ENCODE data around the gene SPATA32. TPM values are rescaled to one million over a fixed set of nuclear protein-coding genes. Genes with fewer than 3 reads are reported as not detected.

Gene SPATA32
- total and polyA plus RNA-seq, 2 experiments from 2014 or later = not detected

DNA sequence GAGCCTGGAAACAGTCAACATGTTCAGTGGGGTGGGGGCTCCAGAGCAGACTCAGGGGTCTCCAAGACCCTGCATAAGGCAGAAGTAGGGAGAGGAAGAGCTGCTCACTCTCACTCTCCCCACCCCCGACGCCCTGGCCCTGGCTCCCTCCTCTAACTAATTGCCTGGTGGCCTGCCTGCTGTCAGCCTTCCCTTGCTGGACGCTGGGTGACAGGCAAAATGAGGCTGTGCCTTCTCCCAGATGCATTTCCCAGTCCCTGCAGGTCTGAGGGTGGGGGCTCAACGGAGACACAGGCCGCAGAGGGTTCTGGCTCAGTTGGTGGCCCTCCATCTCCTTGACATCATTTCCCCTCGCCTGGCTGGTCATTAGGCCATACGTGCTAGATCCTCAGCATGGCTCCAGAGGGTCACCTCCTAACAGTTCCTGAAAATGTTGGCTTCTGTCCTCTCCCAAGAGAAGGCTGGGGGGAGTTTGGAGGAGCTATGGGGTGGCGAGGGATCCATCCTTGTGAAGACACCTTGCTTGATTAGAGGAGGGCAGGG, 38.8 kb downstream of the SPATA32 start (continued):
- TF ChIP-seq, protein P1, sequence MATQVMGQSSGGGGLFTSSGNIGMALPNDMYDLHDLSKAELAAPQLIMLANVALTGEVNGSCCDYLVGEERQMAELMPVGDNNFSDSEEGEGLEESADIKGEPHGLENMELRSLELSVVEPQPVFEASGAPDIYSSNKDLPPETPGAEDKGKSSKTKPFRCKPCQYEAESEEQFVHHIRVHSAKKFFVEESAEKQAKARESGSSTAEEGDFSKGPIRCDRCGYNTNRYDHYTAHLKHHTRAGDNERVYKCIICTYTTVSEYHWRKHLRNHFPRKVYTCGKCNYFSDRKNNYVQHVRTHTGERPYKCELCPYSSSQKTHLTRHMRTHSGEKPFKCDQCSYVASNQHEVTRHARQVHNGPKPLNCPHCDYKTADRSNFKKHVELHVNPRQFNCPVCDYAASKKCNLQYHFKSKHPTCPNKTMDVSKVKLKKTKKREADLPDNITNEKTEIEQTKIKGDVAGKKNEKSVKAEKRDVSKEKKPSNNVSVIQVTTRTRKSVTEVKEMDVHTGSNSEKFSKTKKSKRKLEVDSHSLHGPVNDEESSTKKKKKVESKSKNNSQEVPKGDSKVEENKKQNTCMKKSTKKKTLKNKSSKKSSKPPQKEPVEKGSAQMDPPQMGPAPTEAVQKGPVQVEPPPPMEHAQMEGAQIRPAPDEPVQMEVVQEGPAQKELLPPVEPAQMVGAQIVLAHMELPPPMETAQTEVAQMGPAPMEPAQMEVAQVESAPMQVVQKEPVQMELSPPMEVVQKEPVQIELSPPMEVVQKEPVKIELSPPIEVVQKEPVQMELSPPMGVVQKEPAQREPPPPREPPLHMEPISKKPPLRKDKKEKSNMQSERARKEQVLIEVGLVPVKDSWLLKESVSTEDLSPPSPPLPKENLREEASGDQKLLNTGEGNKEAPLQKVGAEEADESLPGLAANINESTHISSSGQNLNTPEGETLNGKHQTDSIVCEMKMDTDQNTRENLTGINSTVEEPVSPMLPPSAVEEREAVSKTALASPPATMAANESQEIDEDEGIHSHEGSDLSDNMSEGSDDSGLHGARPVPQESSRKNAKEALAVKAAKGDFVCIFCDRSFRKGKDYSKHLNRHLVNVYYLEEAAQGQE (IDR thresholded peaks at IDR 0.05; ENCODE audit: unreplicated experiment) = no peak

DNA sequence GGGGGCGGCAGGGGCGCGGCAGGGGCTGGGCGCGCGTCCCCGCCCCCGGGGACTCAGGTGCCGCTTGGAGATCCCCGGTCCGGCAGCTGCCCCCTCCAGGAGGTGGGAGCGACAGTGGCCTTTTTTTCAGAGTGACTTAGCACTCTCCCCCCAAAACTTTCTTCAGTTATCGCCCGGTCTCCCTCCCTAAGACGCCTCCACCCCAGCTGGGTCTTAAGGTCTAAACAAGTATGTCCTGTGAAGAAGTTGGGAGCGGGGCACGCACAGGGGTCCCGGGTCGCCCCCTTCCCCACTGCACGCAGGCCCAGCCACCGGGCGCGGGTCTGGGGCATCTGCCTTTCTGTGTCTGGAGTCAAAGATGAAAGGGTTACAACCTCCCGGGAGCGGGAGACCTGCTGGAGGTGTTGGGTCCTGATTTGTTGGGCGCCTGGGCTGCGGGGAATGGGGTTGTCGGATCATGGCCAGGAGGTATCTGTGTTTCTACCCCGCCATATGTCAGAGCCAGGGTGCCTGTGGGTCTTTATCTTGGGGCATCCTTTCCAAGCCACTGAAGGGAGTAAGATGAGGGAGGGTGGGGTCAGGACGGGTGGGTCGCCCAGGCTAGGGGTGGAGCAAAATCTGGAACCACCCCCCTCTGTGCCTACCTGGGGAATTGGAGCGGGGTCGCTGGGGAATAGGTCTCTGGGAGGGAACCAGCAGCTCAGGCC, 39.5 kb downstream of the SPATA32 start:
- Histone ChIP-seq H3K4me1 (ENCODE audit: insufficient read depth) (peaks cover 18% of the 10 kb centered on the region; the same call in 1 of the 2 replicates), H3K36me3 (ENCODE audit: insufficient read depth) (no peaks in the 10 kb centered on the region), H4K20me1 (replicated peaks; ENCODE audit: insufficient read depth) (no peaks in the 10 kb centered on the region), H3K27ac (ENCODE audit: low read depth) (no peak overlapping the region), H3K4me3 (peak overlapping the region; percentile 85), H3K4me2 (peak overlapping the region; percentile 99), H3F3A (replicated peaks; ENCODE audit: low read depth) (no peaks in the 10 kb centered on the region), H3K27me3 (ENCODE audit: insufficient read depth) (peaks cover 46% of the 10 kb centered on the region), H2AFZ (peak overlapping the region; percentile 98), H3K79me2 (replicated peaks; ENCODE audit: insufficient read depth) (no peaks in the 10 kb centered on the region), H3K9me2 (ENCODE audit: insufficient read depth) (no peaks in the 10 kb centered on the region)
- Mint-ChIP-seq H3K9me3 (no peaks in the 10 kb centered on the region; the same call in 2 of the 3 replicates), H3K27ac (no peak overlapping the region), H3K4me1 (peaks cover 31% of the 10 kb centered on the region), H3K27me3 (ENCODE audit: insufficient read depth, low read depth, poor library complexity) (peaks cover 54% of the 10 kb centered on the region), H3K36me3 (ENCODE audit: low read depth) (no peaks in the 10 kb centered on the region), H3K4me3 (peak overlapping the region; percentile 83)
- peak; percentile 32 for ATAC-seq
- DNase-seq (ENCODE audit: low spot score) = peak; percentile 73
- TF ChIP-seq EZH2 (IDR thresholded peaks at IDR 0.05; ENCODE audit: low read depth, unreplicated experiment) (peak; percentile 58), JUNB (IDR thresholded peaks at IDR 0.05; ENCODE audit: unreplicated experiment) (no peak)

DNA sequence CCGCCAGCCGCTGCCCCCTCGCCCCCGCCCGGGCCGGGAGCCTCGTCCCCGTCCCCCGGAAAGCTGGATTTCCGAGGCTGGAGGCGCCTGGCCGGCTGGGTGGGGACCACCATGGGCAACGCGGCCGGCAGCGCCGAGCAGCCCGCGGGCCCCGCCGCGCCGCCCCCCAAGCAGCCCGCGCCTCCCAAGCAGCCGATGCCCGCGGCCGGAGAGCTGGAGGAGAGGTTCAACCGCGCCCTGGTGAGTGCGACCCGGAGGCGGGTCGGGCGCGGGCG, 39.9 kb downstream of the SPATA32 start:
- Histone ChIP-seq H2AFZ (peak overlapping the region; percentile 98; the same call in 1 of the 2 replicates), H3K9me2 (ENCODE audit: insufficient read depth) (no peaks in the 10 kb centered on the region), H4K20me1 (replicated peaks; ENCODE audit: insufficient read depth) (no peaks in the 10 kb centered on the region), H3K4me3 (peak overlapping the region; percentile 85), H3K4me2 (peak overlapping the region; percentile 99), H3K27ac (ENCODE audit: low read depth) (no peak overlapping the region), H3K27me3 (ENCODE audit: insufficient read depth) (peaks cover 46% of the 10 kb centered on the region), H3K4me1 (ENCODE audit: insufficient read depth) (peaks cover 18% of the 10 kb centered on the region; the same call in 1 of the 2 replicates), H3K79me2 (replicated peaks; ENCODE audit: insufficient read depth) (no peaks in the 10 kb centered on the region), H3K36me3 (ENCODE audit: insufficient read depth) (no peaks in the 10 kb centered on the region), H3F3A (replicated peaks; ENCODE audit: low read depth) (no peaks in the 10 kb centered on the region)
- peaks cover 31% of the 10 kb centered on the region for H3K4me1 Mint-ChIP-seq
- no peaks in the 10 kb centered on the region for H3K36me3 Mint-ChIP-seq (ENCODE audit: low read depth)
- no peak overlapping the region for H3K27ac Mint-ChIP-seq
- ATAC-seq = peak; percentile 6; the same call in 1 of the 3 replicates
- peaks cover 52% of the 10 kb centered on the region for H3K27me3 Mint-ChIP-seq (ENCODE audit: insufficient read depth, low read depth, poor library complexity)
- no peak overlapping the region; the same call in 2 of the 3 replicates for H3K4me3 Mint-ChIP-seq
- DNase-seq (ENCODE audit: low spot score) = no peak
- H3K9me3 Mint-ChIP-seq = no peaks in the 10 kb centered on the region; the same call in 2 of the 3 replicates
- TF ChIP-seq NANOG (IDR thresholded peaks at IDR 0.05; ENCODE audit: borderline replicate concordance) (no peak), CREB1 (CRISPR knock-in tag; IDR thresholded peaks at IDR 0.05; ENCODE audit: low read depth) (no peak), JUNB (IDR thresholded peaks at IDR 0.05; ENCODE audit: unreplicated experiment) (no peak), POLR2AphosphoS5 (IDR thresholded peaks at IDR 0.05; ENCODE audit: low read depth) (no peak), CTCF (conservative IDR thresholded peaks at IDR 0.05; ENCODE audit: low read depth in 2 of 2) (no peak), ETS1 (IDR thresholded peaks at IDR 0.05) (no peak), ZNF331 (CRISPR knock-in tag; IDR thresholded peaks at IDR 0.05; ENCODE audit: low read depth) (no peak)
- TF ChIP-seq, protein P1 (IDR thresholded peaks at IDR 0.05; ENCODE audit: unreplicated experiment) = no peak
